HPDE6-E6E7 (cell line): Measurements from ENCODE around the gene KIAA1614.
"Not testable (repeated sequence)": the region's sequence is repeated elsewhere in the genome, so short reads cannot be mapped to it uniquely, and the experiment has no call there.

Experiments
- DNase-seq: peaks from one replicate; pipeline ENCODE4 v3.0.0; 2011; ENCODE audit warnings: missing footprints; ENCODE audit errors: extremely low spot score

The KIAA1614 gene

GRCh38 chr1:180961622-180962021 is 48.9 kb downstream of the KIAA1614 start:
- DNase-seq = no peak

GRCh38 chr1:180962178-180962577 is 49.5 kb downstream of the KIAA1614 start:
- no peak for DNase-seq

GRCh38 chr1:180964056-180964455 is 51.4 kb downstream of the KIAA1614 start:
- DNase-seq = no peak

GRCh38 chr1:180964595-180964994 is 51.9 kb downstream of the KIAA1614 start:
- no peak for DNase-seq

- DNase-seq = no peak
Observed at GRCh38 chr1:180966312-180966711, 53.6 kb downstream of the KIAA1614 start.

- no peak for DNase-seq
Observed at GRCh38 chr1:180966744-180967536, 54.2 kb downstream of the KIAA1614 start.

- no peak for DNase-seq
Observed at GRCh38 chr1:180967558-180967957, 54.9 kb downstream of the KIAA1614 start.

- not testable (repeated sequence) for DNase-seq
Observed at GRCh38 chr1:180968834-180969233, 56.1 kb downstream of the KIAA1614 start.

- no peak for DNase-seq
Observed at GRCh38 chr1:180969434-180969833, 56.7 kb downstream of the KIAA1614 start.

- no peak for DNase-seq
Observed at GRCh38 chr1:180970333-180971079, 57.8 kb downstream of the KIAA1614 start.

GRCh38 chr1:180971273-180971997 is 58.7 kb downstream of the KIAA1614 start:
- no peak for DNase-seq

GRCh38 chr1:180973369-180973768 is 60.7 kb downstream of the KIAA1614 start:
- DNase-seq = no peak

GRCh38 chr1:180974236-180974635 is 61.5 kb downstream of the KIAA1614 start:
- DNase-seq = no peak

GRCh38 chr1:180975551-180975950 is 62.9 kb downstream of the KIAA1614 start:
- no peak for DNase-seq

- DNase-seq = no peak
Observed at GRCh38 chr1:180976191-180976590, 63.5 kb downstream of the KIAA1614 start.

- DNase-seq = no peak
Observed at GRCh38 chr1:180976732-180977357, 64.1 kb downstream of the KIAA1614 start.

- DNase-seq = no peak
Observed at GRCh38 chr1:180981596-180982387, 69.1 kb downstream of the KIAA1614 start.

GRCh38 chr1:180982422-180982821 is 69.7 kb downstream of the KIAA1614 start:
- no peak for DNase-seq

- no peak for DNase-seq
Observed at GRCh38 chr1:180988253-180988752, 75.6 kb downstream of the KIAA1614 start.

- DNase-seq = no peak
Observed at GRCh38 chr1:180994262-180994661, 81.6 kb downstream of the KIAA1614 start.
